SW 1271 (cell line): Measurements from ENCODE around the gene SERGEF.

ENCODE experiments used
- DNase-seq, 2 experiments: peaks; one replicate each; lab custom pipeline; 2025; lab: John Stamatoyannopoulos, UW

Gene SERGEF

DNA sequence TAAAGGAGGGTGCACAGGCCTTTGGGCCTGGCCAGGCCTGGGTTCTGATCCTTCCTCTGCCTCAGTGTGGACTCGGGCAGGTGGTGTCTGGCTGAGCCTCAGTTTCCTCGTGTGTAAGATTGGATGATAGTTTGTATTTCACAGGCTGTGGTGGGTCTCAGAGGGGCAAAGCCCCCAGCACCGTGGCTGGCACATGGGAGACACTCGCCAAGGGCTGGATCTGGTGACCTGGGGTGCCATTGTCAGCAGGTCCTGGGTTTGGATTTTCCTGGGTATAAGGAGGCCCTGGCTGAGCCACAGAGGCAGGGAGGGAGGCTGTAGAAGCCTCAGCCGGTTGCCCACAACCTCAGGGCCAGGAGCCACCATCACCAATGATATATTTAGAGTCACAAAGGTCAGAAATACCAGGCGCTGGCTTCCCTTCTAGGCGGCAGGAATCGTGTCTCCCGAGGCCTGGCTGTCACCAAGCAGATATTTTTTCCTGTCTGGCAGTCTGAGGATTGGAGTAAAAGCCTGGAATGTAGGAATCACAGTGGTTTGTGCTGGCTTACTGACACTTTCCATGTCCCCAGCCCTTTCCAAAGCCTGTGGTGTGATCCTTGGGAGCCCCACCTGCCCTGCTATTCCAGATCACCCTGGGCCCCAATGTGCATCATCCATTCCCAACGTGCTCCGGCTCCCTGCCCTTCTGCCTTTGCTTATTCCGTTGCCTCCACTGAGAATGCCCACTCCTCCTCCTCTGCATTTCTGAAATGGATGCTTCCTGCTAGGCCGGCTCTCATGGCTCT is 262.6 kb downstream of the SERGEF start:
- no peak for DNase-seq

DNA sequence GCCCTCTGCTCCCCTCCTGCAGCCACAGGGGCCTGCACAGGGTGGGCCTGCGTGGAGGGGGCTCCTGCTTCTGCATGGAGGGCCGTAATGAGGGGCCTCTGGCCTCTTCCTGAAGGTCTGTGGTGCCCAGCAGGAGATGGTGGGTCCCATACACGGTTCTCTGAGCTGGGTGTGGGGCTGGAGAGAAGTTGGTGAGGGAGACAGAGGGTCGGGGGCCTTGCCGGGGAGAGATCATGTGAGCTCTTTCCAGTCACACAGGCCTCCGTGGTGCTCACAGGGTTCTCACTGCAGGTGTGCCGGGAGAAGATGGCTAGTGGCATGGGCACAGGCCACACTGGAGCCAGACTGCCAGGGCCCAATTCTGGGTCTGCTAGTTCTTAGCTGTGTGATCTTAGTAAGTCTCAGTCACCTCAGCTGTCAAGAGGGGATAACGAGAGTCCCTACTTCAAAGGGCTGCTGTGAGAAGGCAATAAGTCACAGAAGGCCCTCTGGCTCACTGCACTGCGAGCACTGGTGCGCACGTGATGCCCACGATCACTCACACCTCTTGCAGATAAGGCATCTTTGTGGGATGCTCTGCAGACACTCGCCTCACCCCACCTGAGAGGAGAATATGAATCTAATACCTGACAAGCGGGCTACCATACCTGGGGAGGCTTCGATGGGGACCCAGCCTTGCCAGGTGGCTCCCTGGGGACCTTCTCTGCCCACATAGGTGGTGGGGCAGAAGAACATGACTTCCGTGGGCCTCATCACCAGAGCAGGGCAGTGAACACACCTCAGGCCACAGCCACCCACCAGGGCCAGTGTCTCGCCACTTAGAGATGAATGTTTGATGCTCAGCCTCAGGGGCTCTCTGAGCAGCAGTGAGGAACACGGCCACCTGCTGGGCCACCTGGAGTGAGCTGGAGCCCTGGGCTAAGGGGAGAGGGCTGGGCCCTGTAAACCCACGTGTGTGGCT is 263.8 kb downstream of the SERGEF start:
- DNase-seq = no peak

DNA sequence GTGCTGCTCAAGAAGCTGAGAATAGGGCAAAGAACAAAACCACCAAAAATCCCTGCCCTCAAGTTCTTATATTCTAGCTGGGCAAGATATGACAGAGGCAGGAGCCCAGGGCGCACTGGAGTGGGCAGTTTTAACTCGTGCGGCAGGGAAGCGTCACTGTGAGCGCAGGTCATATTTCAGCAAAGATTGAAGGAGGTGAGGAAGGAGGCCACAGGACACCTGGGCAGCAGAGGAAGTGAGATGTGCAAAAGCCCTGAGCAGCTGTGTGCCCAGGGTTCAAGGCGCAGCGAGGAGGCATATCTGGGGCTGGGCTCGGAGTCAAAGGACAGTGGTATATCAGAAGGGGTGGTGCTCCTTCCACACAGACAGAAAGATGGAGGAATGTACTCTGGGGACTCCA is 264.8 kb downstream of the SERGEF start:
- DNase-seq = no peak

DNA sequence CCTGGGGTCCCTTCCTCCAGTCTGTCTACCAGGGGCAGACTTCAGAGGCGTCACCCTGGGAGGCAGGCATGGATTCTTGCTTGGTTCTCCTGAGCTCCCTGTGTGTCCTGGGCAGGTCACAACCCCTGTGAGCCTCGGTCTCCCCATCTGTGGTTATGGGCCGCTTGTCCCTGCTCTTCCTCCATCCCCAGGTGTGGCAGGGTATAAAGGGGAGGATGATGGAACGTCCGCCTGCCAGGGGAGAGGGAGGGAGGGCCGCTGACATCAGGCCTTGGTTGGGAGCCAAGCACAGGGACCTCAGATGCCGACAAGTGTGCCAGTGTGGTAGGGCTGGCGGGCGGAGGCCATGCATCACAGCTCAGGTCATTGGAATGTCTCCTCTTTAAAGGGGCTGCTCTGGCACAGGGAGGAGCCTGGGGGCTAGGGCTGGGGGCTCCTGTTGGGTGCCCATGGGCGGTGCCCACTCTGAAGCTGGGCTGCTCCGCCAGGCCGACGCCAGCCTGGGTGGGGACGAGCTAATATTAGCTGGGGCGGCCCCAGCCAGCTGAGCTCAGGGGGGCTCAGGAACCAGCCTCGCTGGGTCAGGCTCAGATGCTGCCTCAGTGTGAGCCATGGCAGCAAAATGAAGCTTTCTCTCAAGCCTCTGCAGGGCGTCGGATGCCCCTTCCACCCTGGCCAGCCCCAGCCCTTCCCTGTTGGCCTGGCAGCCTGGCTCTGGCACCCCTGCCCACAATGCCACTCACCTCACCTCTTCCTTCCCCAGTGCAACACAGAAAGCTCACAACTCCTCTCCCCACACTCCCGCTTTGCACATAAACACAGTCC is 265.5 kb downstream of the SERGEF start:
- DNase-seq = no peak

DNA sequence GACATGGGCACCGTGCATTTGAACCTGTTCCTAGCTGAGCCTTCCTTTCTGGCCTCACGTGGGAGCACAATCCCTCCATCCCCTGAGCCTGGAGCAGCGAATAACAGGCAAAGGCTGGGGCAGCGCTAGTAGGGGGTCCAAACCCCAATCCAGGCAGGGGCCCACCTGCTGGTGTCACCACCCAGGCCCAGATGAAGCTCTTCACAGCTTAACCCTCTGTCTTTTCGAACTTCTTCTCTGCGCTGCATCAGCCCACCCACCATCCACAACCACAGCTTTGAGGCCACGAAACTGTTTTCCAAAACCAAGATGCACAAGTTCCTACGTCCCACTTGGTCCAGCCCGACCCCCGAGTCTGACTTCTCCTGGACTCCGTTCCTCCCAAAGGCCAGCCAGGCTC is 266.8 kb downstream of the SERGEF start:
- DNase-seq = no peak

DNA sequence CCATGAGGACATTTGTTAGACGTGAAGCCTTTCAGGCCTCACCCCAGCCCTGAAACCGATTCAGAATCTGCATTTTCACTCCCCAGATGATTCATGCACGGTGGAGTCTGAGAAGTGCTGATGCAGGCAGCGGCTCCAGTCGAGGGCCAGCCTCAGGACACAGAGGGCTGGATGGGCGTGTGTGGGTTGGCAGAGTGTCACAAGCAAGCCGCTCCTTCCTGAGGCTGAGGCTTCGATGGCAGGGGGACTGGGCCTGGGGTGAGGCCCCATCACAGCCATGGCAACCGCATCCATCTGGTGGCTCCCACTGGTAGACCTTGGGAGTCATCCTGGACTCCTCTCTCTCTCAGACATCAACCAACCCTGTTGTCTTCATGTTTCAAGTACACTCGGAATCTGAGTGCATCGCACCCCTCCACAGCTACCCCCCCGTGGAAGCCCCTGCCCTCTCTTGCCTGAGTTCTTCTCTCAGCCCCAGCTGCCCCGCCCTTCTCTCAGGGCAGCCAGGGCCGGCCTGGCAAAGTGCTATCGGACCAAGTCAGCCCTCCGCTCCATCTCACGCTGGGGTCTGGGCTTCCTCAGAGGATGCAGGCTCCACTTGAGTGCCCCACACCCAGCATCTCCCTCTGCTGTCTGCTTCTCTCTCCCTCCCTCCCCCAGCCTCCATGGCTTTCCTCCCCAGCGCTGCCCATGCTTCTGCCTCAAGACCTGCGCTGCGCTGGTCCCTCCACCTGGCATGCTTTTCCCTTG is 267.6 kb downstream of the SERGEF start:
- DNase-seq = no peak

DNA sequence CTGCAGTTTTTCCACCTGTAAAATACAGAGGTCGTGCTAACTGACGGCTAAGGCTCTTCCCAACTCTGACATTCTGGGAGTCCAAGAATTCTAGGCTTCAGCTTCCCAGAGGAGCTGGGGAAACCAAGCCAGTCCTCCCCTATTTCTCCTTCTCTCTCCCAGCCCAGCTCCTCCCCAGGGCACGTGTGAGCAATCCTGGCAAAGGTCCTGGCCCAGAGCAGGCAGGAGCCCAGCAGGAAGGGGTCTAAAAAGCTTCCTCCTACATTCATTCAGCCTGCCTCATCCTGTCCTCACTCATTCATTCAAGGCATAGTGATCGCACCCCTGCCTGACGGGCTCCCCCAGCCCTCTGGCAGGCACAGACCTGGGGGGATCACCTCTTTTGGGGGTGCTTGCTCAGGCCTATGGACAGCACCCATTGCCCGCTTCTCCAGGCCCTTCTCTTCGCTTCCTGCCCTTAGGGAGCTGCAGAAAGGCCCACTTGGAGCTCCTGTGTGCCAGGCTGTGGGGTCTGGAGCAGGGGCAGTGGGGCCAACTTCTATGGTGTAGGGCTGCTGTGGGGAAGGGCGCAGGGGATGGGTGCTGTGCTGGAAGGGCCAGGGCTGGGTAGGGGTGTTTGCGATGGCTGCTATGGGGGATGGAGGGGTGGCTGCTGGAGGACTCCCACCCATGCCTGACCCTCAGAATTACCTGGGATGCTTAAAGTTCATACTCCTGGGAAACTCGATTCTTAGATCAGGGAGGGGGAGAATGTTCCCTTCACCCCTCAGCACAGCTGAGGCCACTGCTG is 268.5 kb downstream of the SERGEF start:
- no peak for DNase-seq

DNA sequence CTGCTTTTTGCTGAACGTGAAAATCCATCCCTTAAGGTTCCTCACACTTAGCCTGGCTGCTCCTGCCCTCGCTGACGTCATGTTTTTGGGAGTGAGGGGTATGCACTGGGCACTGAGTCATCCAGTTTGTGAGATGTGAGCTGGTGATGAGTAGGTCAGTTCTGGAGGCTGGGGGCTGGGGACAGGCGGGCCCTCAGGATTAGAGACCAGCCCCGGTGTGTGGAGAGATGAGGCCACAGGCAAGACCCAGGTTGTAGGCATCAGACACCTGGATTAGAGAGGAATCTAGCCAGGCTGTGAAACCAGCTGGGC is 269.1 kb downstream of the SERGEF start:
- DNase-seq = no peak

DNA sequence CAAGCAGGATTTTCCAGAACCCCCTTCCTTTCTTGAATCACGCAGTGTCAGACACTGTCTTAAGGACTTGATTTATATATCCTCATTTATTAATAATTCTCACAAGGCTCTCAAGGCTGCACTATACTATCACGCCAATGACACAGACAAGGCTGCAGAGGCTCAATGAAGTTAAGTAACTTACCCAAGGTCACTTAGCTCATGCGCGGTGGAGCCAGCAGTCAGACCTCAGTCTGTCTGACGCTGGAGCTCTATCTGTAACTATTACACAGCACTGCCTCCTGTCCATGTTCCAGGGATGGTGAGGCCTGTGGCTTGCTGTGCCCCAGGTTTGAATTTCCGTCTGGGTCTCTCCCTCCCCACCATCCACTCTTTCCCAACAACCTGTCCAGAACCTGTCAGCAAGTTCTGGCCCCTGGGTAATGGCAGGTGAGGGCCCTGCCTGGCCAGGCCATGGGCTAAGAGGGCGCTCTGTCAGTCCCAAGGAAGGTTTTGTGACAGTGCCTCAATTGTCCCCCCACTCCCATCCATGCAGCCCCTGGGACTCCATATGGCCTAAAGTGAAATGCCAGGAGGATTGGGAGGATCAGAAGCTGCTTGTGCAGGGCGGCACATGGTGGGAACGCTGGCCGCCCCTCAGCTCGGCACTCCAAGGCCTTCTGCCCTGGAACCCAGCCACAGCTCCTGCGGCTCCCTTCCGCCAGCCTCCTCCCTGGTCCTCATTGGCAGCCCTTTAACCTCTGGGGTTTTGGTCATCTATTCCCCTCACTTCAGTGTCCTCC is 269.6 kb downstream of the SERGEF start:
- no peak for DNase-seq

DNA sequence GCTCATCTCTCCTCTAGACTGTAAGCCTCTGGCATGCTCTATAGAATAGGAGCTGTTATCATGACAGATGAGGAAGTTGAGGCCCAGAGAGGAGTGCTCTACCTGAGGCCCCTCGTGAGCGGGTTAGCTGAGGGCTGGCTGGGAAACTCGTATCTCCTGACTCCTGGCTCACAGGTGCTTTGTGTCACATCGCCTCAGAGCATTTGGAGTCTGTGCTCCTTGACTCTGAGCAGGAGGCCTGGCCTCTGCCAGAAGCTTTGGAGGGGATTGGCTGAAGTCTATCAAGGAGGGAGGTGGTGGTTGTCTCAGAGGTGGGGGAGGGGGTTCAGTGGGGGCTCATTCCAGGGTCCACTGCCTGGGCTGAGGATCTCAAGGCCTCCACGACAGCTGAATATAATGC is 270.8 kb downstream of the SERGEF start:
- DNase-seq = no peak

DNA sequence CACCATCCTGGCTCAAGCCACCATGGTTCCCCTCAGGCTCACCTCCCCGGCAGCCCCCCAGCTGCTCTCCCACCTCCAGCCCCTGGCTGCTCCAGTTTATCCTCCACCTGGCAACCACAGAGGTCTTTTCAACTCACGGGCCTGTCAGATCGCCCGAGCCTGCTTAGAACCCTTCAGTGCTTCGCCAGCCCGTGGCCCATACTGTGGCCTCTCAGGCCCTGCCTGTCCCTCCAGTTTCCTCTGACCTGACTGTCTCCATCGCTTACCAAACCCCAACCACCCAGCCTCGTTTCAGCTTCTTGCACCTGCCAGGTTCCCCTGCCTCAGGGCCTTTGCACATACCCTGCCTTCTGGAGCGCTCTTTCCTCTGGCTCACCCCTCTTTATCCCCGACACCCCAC is 271.4 kb downstream of the SERGEF start:
- no peak for DNase-seq

DNA sequence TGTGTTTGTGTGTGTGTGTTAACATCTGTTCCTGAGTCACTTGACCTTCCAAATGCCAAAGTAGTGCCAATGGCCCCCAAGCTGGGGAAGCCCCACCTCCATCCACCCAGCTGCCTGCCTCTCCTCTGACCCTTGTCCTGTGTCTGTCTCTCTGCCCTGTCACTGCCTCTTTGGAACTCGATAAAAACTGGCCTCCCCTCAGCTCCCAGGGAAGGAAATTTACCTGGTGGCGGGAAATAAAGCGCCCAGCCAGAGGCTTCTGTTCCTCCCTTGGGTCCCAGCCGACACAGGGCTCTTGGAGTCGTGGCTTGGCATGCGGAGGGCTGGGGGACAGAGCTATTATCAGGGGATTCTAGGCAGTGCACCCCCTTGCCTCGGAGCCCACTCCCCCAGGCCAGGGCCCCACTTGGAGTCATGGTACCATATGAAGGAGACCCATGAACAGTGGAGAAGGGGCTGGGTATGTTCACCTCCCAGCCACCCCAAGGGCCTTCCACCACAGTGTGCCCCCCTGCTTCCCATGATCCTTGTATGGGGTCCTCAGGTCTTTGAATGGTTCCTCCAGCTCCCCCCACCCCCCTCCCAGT is 272.1 kb downstream of the SERGEF start:
- no peak for DNase-seq

DNA sequence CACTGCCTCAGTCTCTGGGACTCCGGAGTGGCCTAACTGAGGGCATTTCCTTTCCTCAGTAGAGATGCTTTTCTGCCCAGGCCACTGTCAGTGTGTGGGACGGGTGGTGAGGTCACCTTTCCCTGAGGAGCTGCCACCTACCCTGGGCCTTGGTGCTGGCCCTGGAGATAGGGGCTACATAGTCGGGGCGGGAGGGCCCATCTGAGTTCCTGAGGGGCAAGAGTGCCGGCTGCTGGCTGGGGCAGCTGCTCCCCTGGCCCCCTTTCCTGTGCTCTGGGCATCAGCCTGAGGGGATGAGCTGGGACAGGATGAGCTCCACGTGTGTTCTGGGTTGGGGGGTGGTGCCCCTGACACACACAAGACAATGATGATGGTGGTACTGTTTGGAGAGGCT is 272.9 kb downstream of the SERGEF start:
- DNase-seq = no peak

DNA sequence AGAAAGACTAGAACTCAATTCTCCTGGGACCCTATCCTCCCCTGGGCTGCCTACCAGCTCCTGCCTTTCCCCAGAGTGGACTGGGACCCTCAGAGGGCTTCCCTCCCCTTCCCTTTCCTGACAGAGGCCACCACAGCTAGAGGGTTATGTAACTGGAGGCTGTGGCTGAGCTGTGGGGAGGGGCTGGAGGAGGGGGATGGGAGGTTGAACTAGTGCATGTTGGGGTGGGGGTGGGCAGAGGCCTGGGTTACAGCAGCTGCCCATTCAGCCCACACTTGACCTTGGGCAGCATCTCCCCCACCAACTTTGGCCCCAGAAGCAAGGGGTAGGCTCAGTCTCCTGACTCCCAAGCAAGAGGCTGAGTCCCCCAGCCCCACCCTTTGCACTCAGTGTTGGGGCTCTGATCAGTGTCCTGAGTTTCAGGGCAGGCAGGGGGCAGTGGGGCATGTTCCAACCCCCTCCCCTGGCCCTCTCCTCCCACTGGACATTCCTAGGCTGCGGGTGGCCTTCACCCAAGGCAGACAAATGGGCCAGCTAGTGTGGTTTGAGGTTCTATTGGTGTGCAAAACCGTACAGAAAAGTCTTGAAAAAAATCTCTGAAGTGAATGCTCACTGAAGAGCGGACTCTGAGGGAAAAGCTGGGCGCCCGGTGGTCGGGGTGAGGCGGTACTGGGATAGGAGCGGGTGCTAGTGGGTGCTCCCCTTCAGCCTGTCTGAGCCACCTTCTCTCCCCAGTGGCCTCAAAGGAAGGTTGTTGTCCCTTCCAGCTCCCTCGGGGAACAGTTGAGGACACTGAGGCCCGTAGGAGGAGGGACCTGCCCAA is 274.5 kb downstream of the SERGEF start:
- DNase-seq = no peak
